SK-N-SH (cell line): ENCODE data around the gene EMP2.

Experiments
- GABPA ChIP-seq: IDR thresholded peaks from 2 replicates; pipeline ENCODE4 v1.4.0; 2012; ENCODE audit warnings: low read depth, mild to moderate bottlenecking
- TAF1 ChIP-seq: IDR thresholded peaks from 2 replicates; pipeline ENCODE4 v1.6.1; 2012; ENCODE audit warnings: low read depth, mild to moderate bottlenecking, low read length, moderate library complexity, borderline replicate concordance
- TF ChIP-seq, protein P1 (sequence below): fragments of 200-600 bp; sonication (generic); IDR thresholded peaks from 2 replicates; pipeline ENCODE4 v1.6.1; 2017; ENCODE audit warnings: antibody characterized with exemption, mild to moderate bottlenecking, moderate library complexity
- TF ChIP-seq, protein P2 (sequence below): fragments of 150-350 bp; IDR thresholded peaks from 2 replicates; pipeline ENCODE4 v1.6.1; 2016; ENCODE audit warnings: mild to moderate bottlenecking, low read depth, low read length

DNA sequence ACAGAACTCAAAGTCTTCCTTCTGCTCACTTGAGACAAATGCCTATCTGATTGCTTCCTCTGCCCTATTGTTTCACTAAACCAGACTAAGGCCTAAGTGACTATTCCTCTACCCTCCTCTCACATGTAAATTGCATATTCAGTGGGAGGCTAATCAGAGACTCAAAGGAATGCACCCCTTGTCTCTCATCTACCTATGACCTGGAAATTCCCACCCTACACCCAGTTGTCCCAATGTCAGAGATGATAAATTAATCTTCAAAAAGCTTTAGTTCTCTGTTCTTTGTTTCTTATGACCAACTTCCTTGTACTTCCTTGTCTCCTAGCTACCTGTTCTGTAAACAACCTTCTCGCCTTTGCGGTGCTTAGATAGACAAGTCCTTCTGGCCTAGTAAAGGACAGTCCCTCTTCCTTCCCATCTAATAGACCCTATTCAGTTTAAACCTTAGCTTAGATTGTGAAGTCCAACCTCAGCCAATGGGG, 76.0 kb downstream of the EMP2 start:
- TF ChIP-seq, protein P1, sequence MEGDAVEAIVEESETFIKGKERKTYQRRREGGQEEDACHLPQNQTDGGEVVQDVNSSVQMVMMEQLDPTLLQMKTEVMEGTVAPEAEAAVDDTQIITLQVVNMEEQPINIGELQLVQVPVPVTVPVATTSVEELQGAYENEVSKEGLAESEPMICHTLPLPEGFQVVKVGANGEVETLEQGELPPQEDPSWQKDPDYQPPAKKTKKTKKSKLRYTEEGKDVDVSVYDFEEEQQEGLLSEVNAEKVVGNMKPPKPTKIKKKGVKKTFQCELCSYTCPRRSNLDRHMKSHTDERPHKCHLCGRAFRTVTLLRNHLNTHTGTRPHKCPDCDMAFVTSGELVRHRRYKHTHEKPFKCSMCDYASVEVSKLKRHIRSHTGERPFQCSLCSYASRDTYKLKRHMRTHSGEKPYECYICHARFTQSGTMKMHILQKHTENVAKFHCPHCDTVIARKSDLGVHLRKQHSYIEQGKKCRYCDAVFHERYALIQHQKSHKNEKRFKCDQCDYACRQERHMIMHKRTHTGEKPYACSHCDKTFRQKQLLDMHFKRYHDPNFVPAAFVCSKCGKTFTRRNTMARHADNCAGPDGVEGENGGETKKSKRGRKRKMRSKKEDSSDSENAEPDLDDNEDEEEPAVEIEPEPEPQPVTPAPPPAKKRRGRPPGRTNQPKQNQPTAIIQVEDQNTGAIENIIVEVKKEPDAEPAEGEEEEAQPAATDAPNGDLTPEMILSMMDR = no peak
- TF ChIP-seq GABPA (no peak), TAF1 (no peak)
- TF ChIP-seq, protein P2, sequence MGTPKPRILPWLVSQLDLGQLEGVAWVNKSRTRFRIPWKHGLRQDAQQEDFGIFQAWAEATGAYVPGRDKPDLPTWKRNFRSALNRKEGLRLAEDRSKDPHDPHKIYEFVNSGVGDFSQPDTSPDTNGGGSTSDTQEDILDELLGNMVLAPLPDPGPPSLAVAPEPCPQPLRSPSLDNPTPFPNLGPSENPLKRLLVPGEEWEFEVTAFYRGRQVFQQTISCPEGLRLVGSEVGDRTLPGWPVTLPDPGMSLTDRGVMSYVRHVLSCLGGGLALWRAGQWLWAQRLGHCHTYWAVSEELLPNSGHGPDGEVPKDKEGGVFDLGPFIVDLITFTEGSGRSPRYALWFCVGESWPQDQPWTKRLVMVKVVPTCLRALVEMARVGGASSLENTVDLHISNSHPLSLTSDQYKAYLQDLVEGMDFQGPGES = no peak
